HG03558 (cell line): ENCODE data around the gene RAP1GAP2.

Source experiments
- ATAC-seq: cut with Tn5 transposase; IDR thresholded peaks from one replicate; pipeline ENCODE4 v1.9.1; 2021; ENCODE audit warnings: moderate number of reproducible peaks; ENCODE audit not compliant: unreplicated experiment; ENCODE audit errors: extremely low read depth

Gene RAP1GAP2

DNA sequence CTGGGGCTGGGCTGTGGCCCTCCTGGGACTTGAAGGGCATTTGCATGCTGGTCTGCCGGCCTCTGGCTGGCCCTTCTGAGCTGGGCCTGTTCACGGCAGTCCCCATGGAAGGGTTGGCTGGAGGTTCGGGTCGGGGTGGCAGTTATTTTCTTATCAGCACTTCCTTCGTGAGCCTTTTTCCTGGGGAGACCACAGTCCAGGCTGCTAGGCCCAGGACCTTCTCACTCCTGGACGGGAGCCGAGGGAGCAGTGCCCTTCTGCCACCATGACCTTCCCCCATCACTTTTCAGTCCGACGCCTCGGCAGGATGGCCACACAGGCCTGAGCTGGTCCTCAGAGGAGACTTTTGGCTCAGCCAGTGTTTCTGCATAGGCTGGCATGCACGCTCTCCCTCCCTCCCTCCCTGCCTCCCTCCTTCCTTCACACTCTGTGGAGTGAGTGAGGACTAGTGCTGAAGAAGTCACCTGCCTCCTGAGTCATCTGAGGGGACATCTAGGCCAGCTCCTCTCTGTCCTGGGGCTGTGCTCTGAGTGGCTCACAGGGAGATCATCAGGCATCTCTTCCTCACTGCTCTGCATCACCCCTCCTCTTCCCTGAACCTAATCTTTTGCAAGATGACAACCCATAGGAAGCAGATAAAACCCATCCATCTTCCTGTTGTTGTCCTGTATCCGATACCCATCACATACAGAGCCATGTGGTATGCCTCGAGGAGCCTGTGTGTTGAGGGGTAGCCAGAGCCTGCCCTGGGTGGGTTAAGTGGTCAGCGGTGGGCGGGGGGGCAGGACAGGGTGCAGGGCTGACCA is 109.7 kb downstream of the RAP1GAP2 start:
- no peak for ATAC-seq

DNA sequence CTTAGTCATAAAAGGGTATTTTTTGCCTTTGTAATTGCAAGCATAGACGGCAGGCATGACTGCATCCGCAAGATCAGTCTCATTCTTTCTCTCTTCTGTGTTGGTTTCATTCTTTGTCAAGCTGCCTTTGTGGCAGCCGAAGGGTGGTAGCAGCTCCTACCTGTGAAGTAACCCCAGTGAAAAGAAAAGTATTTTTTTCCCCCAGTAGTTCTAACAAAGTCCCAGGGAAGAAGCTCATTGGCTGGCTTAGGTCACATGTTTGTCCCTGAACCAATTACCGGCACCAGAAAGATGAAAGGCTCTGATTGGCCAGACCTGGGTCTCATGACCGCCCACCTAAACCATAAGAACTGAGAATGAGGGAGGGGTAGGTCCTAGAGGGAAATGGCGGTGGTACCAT is 110.7 kb downstream of the RAP1GAP2 start:
- ATAC-seq, result no peak

DNA sequence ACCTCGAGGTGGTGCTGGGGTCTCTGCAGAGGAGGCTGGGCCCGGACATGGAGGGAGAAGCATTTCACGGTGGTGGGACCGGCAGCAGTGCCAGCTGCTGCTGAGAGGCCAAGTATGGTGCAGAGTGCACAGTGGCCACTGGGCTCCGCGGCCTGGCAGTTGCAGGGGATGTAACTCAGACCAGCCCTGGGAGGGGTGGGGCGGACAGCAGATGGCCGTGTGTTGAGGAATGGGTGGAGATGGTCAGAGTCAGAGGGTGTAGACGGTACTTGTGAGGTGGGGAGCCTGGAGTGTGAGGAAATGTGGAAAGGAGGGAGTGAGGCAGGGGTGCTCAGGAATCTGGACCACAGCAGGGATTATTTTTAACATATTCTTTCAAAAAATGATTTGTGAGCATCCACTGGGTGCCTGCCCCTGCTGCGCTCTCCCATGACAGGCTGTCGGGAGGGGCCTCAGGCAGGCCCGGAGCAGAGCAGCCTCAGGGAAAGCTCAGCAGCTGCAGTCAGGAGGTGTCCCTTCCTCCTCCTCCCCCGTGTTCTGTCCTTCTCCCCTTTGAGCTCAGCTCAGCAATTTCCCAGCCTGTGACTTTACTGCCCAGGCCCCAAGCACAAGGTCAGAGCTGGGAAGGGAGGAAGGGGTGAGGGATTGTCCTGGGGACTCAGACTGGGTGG is 113.1 kb downstream of the RAP1GAP2 start:
- ATAC-seq, result no peak

DNA sequence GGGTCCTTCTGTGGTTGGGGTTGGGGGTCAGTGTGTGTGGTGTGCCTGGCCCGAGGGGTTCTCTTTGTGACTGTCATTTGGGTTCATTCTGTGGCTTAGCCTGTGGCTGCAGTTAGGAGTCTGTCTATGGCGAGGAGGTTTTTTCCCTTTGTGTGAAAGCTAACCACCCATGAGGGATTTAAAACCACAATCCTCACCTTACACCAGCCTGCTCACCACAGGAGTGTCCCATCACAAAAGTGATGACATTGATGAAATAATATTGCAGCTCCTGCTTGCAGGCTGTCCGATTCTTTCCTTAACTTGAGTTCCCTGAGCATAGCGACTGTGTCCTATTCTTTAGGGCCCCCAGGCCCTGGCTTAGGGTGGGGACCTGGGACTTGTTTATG is 113.6 kb downstream of the RAP1GAP2 start:
- no peak for ATAC-seq

DNA sequence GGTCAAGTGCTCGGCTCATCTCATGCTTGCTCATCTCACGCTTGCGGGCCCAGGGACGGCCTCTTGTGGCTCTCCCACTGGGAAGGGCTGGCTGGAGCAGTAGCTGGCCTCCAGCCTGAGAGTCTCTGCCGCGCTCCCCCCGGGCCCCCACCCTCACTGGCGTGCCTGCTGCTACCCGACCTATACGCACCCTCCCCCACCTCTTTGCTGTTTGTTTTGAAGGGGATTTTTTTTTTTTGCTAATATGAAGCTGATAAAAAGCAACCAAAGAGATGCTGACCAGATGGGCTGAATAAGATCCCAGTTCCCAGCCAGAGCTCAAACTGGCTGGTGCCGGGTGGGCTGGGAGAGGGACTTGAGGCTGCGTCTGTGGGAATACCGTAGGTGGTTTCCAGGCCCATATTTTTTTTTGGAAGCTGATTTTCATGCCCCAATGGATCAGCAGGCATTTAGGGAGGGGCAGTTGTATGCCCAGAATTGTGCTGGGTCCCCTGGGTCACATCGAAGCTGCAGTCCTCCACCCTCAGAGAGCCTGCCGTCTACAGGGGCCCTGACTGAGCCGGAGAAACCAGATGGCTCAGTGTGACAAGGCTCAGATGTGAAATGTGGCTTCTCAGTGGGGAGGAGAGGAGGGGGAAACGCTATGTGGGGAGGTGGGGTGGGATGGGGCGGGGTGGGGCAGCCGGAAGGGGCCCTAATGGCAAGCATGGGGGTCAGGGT is 115.0 kb downstream of the RAP1GAP2 start:
- ATAC-seq, result no peak

DNA sequence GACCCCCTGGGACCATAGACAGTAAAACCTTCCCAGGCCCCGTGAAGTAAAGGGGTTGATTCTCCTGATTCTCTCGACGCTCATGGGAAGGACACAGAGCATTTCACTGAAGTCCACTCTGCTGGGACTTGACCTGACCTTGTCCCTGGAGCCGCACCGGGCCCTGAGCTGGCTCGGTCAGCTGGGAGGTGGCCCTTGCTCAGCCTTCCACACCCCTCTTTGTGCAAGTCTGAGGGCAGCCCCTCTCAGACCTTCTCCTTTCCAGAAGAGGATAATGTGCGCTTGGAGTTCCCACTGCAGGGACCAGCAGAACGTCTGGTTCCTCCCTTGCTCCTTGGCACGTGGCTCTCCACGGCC is 115.5 kb downstream of the RAP1GAP2 start:
- no peak for ATAC-seq

DNA sequence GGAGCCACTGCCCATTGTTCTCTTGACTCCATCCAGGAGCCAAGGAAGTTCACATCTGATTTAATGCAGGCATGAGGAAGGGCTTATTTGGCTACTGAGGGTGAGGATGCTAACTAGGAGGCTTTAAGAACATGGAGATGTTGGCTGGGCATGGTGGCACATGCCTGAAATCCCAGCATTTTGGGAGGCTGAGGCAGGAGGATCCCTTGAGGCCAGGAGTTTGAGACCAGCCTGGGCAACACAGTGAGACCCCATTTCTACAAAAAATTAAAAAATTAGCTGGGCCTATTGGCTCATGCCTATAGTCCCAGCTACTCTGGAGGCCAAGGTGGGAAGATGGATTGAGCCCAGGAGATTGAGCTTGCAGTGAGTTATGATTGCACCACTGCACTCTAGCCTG is 116.5 kb downstream of the RAP1GAP2 start:
- no peak for ATAC-seq

DNA sequence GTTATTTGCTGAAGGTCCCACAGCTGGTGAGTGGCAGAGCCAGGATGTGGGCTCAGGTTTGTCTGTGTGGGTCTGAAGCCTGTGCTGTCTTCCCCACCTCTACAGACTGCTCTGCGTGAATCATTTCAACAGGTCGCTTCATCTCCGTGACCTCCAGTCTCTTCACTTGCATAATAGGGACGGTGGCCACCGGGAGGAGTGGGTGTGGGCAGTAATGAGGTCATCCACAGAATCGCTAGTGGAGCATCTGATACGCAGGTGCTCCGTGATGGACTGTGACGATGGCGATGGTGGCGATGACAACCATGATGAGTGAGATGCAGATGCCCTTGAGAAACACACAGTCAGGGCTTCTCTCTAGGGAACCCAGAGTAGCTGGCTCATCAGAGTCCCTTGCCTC is 120.2 kb downstream of the RAP1GAP2 start:
- no peak for ATAC-seq

DNA sequence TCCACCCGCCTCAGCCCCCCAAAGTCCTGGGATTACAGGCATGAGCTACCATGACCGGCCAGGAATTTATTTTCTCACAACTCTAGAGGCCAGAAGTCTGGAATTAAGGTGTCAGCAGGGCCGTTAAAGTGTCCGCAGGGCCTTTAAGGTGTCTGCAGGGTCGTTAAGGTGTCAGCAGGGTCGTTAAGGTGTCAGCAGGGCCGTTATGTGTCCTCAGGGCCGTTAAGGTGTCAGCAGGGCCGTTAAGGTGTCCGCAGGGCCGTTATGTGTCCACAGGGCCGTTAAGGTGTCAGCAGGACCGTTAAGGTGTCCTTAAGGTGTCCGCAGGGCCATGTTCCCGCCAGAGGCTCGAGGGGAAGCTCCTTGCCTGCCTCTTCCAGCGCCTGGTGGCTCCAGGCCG is 125.2 kb downstream of the RAP1GAP2 start:
- ATAC-seq, result no peak

DNA sequence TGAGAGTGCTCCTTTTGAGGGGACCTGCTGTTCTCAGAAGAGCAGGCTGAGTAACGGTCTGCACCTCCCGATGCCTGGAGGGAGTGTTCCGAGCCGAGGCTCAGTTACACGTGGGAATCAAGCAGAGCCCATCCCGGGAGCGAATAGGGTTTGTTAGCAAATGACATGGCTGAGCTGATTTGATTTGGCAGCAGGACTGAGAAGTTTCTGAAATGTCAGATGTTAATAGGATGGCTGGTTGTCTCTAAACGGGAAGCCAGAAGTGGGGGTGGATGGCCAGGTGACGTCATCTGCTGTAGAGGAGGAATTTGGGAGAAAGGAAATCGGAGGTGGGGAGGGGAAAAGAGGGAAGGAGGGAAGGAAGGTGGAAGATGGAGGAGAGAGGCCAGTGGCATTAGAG is 128.0 kb downstream of the RAP1GAP2 start:
- no peak for ATAC-seq

DNA sequence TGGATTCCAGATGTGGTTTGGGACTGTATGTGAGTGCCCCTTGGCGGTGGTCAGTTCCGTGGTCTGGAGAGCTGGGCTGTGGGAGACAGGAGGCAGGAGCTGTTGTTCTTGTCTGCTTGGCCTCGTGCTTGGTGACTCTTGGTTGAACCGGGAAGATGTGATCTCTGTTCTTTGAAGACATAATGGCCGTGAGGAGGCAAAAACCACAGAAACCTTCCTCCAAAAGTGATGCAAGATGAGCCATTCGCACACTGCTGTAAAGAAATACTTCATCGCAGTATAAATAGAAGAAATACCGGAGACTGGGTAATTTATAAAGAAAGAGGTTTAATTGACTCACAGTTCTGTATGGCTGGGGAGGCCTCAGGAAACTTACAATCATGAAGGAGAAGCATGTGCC is 128.8 kb downstream of the RAP1GAP2 start:
- no peak for ATAC-seq

DNA sequence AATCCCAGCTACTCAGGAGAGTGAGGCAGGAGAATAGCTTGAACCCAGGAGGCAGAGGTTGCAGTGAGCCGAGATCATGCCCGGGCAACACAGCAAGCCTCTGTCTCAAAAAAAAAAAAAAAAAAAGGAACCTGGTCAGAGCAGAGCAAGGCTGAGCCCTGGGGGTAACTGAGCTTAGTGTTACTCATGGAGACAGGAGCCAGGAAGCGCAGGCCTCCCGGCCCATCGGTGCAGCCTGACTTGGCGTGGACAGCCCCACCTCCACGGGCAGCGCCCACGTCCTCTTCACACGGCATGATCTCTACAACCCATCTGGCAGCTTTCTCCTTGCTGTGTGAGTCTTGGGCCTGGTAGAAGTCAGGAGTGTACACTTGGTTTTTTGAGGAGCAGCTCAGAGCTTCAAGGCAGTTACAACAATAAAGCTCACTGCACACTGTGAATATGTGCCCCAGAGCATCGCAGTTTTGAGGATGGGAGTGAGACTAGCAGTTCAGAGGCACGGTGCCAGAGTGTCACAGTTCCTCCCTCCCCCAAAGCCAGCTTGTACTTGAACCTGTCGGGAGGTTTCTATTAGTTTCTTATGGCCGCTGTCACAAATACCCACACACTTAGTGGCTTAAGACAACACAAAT is 129.9 kb downstream of the RAP1GAP2 start:
- no peak for ATAC-seq

DNA sequence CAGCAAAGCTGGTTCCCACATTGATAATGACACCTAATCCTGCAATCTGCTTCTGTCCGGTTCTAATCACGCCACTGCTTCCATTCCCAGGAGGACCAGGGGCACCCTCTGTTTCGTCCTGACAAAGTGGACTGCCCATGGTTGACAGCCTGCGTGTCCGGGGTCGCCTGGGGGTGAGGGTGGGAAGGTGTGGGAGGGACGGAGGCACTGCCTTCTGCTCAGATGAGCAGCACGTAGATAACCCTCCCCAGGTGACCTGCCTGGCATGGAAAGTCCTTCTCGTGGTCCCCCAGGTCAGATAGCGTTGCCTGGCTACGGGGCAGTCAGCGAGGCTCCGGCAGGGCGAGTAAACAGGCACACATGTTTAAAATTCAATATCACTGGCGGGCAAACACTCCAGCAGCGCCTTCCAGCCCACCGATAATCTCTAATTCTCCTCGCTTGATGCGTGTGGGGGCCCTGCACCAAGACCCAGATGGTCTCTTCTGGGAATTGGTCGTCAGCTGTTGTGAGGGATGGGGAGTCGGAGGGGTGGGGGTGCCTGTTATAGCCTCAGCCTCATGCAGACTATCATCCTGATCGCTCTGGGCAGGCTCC is 132.2 kb downstream of the RAP1GAP2 start:
- ATAC-seq, result no peak

DNA sequence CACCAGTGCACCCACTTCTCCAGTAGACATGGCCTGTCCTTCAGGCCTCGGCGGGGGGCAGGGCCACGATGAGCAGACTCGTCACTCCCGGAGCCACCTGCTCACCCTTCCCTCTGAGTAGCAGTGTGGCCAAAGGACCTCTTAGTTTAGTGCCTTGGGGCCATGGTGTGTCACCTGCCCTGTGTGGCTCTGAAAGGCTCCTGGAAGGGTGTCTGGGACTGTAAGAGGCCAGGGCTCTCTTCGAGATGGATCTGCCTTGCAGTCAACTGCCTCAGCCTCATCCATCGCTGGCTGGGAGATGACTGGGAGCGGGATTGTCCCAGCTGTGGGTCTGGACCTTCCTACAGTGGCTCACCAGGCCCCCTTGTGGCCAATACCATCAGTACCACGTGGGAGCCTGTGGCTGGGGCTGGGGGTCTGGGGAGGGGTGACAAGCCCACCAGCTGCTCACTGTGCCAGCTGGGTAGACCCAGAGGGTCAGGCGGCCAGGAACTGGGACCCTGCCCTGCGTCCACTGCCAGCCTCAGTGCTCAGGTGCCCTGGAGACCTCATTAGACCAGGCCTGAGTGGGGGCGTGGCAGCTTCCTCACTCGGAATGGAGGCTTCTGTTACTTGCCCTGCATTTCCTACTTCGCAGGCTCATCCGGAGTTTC is 133.8 kb downstream of the RAP1GAP2 start:
- ATAC-seq, result no peak

DNA sequence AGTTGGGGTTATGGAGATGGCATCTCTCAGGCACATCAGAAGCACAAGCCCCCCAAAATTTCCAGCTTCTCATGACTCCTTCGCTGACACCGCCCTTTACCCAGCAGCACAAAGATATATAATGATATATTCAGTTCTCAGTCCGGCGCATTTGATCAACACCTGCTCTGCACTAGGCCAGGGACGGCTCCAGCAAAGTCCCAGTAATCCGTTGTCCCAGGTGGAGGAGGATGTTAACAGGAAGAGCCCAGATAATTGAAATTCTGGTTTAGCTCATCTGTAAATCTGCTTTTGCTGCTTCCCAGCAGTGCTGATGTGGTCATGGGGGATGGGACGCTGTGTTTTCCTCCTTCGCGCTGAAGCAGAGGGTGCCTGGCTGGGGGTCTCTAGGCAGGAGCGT is 135.6 kb downstream of the RAP1GAP2 start:
- ATAC-seq, result no peak

DNA sequence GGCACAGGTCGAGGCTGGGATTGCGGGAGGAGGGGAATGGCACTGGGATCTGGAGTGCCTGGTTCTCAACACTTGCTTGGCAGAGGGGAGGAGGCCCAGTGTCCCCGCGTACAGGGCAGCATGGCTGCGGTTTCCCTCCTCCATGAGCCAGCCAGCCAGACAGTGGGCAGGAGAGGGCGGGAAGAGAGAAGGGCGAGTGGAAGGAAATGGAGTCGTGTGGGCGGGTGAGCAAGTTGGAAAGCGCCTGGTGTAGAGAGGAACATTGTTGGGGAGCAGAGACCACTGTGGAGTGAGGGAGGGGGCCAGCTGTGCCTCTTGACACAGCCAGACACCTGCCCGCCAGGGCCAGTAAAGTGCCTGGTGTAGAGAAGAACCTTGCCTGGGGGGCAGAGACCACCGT is 136.7 kb downstream of the RAP1GAP2 start:
- no peak for ATAC-seq

DNA sequence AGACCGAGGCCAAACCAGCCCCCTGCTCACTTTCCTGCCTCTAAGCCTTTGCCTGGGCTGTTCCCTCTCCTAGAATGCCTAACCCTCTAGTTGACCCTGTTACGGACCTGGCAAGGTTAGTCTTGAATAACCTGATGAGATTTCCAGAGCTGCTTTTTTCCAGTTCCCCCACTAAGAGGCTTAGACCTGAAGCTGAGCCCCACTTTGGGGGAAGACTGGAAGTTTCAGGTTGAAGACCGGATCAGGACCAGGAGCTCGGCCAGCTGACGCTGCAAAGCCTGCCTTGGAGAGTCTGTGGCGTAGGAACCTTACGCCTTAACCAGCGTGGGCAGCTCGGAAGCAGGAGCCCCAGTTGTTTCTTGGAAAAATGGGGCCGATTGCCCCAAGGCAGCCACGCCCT is 137.4 kb downstream of the RAP1GAP2 start:
- no peak for ATAC-seq

DNA sequence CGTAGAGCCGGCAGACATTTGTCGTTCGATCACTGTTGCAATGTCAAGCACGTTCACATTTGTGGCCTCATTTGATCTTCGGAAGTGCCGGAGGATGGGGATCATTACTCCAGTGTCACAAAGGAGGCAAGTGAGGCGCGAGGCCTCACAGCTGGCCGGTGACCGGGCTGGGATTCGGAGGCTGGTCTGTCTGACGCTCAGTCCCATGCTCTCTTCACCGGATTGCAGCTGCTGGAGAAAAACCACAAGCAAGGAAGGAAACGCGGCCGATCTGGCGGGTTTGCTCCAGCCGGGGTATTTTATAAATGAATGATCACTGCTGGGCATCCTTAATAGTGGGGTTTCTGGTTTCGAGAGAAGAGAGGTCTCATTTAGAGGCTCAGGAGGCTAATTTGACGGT is 139.4 kb downstream of the RAP1GAP2 start:
- no peak for ATAC-seq

DNA sequence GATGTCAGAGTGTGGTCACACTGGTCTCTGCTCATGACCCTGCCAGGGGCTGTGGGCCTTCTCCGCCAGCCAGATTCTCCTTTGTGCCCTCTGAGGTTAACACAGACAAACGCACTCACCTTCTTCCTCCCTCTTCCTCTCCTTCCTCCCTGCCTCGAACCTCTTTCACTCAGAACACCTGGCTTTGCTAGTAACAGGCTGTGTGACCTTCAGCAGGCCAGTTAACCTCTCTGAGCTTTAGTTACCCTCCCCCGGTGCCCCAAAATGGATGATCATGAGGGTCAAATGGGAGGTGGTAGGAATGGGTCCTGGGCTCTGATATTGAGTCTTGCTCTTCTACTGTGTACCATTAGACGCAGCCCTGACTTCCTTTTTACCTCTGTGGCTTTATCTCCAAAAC is 140.1 kb downstream of the RAP1GAP2 start:
- ATAC-seq, result no peak

DNA sequence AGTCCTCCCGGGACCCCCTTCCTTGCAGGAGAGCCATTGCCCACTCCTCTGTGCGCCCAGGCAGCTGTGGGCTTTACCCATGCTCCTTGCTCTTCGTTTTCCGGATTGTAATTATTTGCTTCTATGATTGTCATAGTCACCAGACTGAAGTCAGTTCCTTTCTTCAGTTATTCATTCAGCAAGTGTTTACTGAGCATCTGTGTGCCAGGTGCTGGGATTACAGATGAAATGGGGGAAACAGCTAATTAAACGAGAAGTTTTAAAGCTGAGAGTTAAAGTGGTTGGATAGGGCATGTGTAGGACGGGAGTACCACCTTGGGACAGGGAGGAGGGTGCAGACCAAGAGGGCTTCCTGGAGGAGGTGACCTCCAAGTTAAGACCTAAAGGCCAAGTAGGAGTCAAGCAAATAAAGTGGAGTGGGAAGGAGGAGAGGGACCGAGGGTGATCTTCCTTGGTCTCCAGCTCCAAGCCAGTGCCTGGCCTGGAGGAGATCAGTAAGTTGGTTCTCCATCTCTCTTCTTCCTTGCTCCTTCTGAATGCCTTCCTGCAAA is 140.6 kb downstream of the RAP1GAP2 start:
- no peak for ATAC-seq
